Tibial nerve (tissue), 4 donors: ENCODE results near the gene UBXN10. TPM values are rescaled to one million over a fixed set of nuclear protein-coding genes. Genes with fewer than 3 reads are reported as not detected.

Source experiments
- DNase-seq, 2 donors: peaks; one replicate each; pipeline ENCODE4 v3.0.0-alpha.2; 2019; ENCODE audit warnings: low spot score in 2 of 2
- H3K27ac ChIP-seq, 4 donors: fragments of 200-600 bp; sonication (generic) in 3 of 4; one replicate each; pipeline ENCODE4 v1.5.1; 2017 to 2019; ENCODE audit warnings: mild to moderate bottlenecking in 1 of 4
- H3K27me3 ChIP-seq, 2 donors: fragments of 200-600 bp; sonication (generic) in 1 of 2; one replicate each; pipeline versions ENCODE4 v1.5.1 to v1.6.0; 2017 to 2019
- H3K36me3 ChIP-seq, 3 donors: fragments of 200-600 bp; sonication (generic); one replicate each; pipeline ENCODE4 v1.5.1; 2018 to 2019
- H3K4me1 ChIP-seq, 4 donors: fragments of 200-600 bp; sonication (generic) in 3 of 4; one replicate each; pipeline ENCODE4 v1.5.1; 2017 to 2019
- H3K4me3 ChIP-seq, 4 donors: fragments of 200-600 bp; sonication (generic) in 3 of 4; one replicate each; pipeline ENCODE4 v1.5.1; 2017 to 2019; ENCODE audit warnings: mild to moderate bottlenecking in 1 of 4, moderate library complexity in 1 of 4
- H3K9me3 ChIP-seq, 4 donors: fragments of 200-600 bp; sonication (generic) in 3 of 4; one replicate each; pipeline ENCODE4 v1.5.1; 2017 to 2019
- EP300 ChIP-seq, 2 donors: sonication (generic); formaldehyde crosslinking; IDR thresholded peaks; one replicate each; pipeline ENCODE4 v1.6.1; 2017; ENCODE audit warnings: antibody characterized with exemption in 2 of 2, mild to moderate bottlenecking in 1 of 2
- POLR2A ChIP-seq, 2 donors: fragments of 450-650 bp; IDR thresholded peaks; one replicate each; pipeline ENCODE4 v1.6.1; 2017; ENCODE audit warnings: antibody characterized with exemption in 2 of 2, mild to moderate bottlenecking in 2 of 2, moderate library complexity in 2 of 2
- WGBS, 2 donors: methylation state at CpG; one replicate each; pipeline ENCODE4 v1.1.5; 2018; 5-methylcytosine and 5-hydroxymethylcytosine counted together
- total RNA-seq, 4 donors: library from RNA; depleted of rRNA; stranded (reverse); fragments of >200 nt; gene quantifications; one replicate each; pipeline ENCODE4 v1.1.0, GENCODE V29; 2016
- TF ChIP-seq, protein P1 (sequence below), 5 experiments: fragments of 200-600 bp in 3 of 5; fragments of 450-650 bp in 2 of 5; sonication (generic) in 3 of 5; IDR thresholded peaks; one replicate each; pipeline ENCODE4 v1.5.1; 2016 to 2019; ENCODE audit warnings: antibody characterized with exemption in 5 of 5, mild to moderate bottlenecking in 3 of 5, moderate library complexity in 2 of 5

The UBXN10 gene
- total RNA-seq, 4 donors from 2014 or later = under 0.01 to 0.84 (median 0.41) TPM

DNA sequence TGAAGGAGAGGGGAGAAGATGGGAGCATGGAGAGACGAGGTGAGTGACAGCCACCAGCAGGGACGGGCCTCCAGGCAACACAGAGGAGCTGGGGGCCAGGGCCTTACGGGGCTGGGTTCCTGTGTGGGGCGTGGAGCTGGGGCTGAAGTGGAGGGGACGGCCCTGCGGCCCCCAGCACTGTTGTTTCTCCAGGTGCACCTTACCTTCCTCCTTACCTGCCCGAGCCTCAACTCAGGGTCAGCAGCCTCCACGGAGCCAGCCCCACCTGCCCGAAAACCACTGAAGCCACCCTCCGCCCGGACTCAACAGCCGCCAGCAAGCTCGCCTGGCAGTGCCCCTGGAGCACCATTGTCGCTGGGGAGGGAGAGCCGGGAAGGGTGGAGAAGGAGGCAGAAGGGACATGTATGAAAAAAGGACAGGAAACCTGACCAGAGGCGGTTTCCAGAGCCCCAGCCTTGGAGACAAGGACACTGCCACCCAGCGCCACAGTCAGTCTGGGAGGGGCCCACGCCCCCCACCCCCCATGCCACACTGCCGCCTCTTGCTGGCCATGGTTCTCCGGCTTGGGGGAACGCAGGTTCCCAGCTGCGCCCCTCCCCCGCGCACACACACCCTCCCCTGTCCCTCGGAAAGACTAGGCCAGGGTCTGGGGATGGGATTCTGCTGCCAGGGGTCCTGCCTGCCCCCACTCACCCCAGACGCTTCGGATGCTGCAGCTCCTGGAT lies 36.1 kb upstream of the UBXN10 start:
- 81 to 82% methylated on average over 20 to 26 of the region's 27 CpGs for WGBS, 2 donors
- TF ChIP-seq EP300 (IDR thresholded peaks at IDR 0.05) (no peak), POLR2A (IDR thresholded peaks at IDR 0.05) (no peak)
- TF ChIP-seq, protein P1, sequence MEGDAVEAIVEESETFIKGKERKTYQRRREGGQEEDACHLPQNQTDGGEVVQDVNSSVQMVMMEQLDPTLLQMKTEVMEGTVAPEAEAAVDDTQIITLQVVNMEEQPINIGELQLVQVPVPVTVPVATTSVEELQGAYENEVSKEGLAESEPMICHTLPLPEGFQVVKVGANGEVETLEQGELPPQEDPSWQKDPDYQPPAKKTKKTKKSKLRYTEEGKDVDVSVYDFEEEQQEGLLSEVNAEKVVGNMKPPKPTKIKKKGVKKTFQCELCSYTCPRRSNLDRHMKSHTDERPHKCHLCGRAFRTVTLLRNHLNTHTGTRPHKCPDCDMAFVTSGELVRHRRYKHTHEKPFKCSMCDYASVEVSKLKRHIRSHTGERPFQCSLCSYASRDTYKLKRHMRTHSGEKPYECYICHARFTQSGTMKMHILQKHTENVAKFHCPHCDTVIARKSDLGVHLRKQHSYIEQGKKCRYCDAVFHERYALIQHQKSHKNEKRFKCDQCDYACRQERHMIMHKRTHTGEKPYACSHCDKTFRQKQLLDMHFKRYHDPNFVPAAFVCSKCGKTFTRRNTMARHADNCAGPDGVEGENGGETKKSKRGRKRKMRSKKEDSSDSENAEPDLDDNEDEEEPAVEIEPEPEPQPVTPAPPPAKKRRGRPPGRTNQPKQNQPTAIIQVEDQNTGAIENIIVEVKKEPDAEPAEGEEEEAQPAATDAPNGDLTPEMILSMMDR (IDR thresholded peaks at IDR 0.05) = no peak
- Histone ChIP-seq H3K4me1 (peaks cover 0 to 23% (median 10%) of the 10 kb centered on the region in 4 donors), H3K27me3 (no peaks in the 10 kb centered on the region), H3K36me3 (no peaks in the 10 kb centered on the region), H3K9me3 (no peaks in the 10 kb centered on the region), H3K4me3 (no peak overlapping the region), H3K27ac (no peak overlapping the region)
- DNase-seq = no peak

DNA sequence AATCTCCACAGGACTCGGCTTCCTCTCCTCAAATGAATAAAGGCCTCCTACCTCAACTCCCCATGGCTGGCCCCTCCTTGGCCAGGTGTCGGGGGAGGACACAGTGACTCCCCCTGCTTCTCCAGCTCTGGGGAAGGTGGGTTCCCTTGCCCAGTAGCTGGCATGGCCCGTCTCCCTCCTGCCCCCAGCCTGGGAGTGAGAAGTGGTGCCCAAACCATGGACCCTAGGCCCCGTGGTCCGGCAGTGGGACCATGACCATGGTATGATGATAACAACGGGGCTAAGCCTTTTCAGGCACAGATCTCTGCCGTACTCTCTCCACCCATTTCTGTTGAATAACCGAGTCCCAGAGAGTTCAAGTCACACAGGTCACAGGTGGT lies 35.6 kb upstream of the UBXN10 start:
- Histone ChIP-seq H3K27ac (no peak overlapping the region), H3K36me3 (no peaks in the 10 kb centered on the region), H3K4me1 (peaks cover 0 to 25% (median 10%) of the 10 kb centered on the region in 4 donors), H3K4me3 (no peak overlapping the region), H3K27me3 (no peaks in the 10 kb centered on the region), H3K9me3 (no peaks in the 10 kb centered on the region)
- WGBS, 2 donors = 83 to 86% methylated on average over 8 of the region's 8 CpGs
- no peak for DNase-seq
- TF ChIP-seq POLR2A (IDR thresholded peaks at IDR 0.05) (no peak), EP300 (IDR thresholded peaks at IDR 0.05) (no peak)
- TF ChIP-seq, protein P1 (IDR thresholded peaks at IDR 0.05) = no peak

- Histone ChIP-seq H3K27me3 (no peaks in the 10 kb centered on the region), H3K4me3 (no peak overlapping the region), H3K9me3 (no peaks in the 10 kb centered on the region), H3K4me1 (peaks cover 0 to 25% (median 10%) of the 10 kb centered on the region in 4 donors), H3K36me3 (no peaks in the 10 kb centered on the region), H3K27ac (no peak overlapping the region)
- WGBS, 2 donors = 82 to 91% methylated on average over 6 of the region's 6 CpGs
- no peak for DNase-seq
- TF ChIP-seq POLR2A (IDR thresholded peaks at IDR 0.05) (no peak), EP300 (IDR thresholded peaks at IDR 0.05) (no peak)
- TF ChIP-seq, protein P1 (IDR thresholded peaks at IDR 0.05) = no peak
Observed at GRCh38 chr1:20150969-20151368, 34.9 kb upstream of the UBXN10 start.

GRCh38 chr1:20151906-20152598 lies 33.8 kb upstream of the UBXN10 start:
- H3K4me3 ChIP-seq = peak overlapping the region in 2 of 4 donors; percentile 36 to 46
- DNase-seq = peak; percentile 54 to 75
- H3K36me3 ChIP-seq = no peaks in the 10 kb centered on the region
- TF ChIP-seq, protein P1 (IDR thresholded peaks at IDR 0.05) = peak; percentile 89 to 96 (median 94)
- TF ChIP-seq POLR2A (IDR thresholded peaks at IDR 0.05) = no peak
- H3K27me3 ChIP-seq = no peaks in the 10 kb centered on the region
- H3K4me1 ChIP-seq = peaks cover 0 to 25% (median 10%) of the 10 kb centered on the region in 4 donors
- 5 to 7% methylated on average over 17 to 18 of the region's 29 CpGs for WGBS, 2 donors
- H3K9me3 ChIP-seq = no peaks in the 10 kb centered on the region
- peak overlapping the region in 1 of 4 donors; percentile 52 for H3K27ac ChIP-seq

DNA sequence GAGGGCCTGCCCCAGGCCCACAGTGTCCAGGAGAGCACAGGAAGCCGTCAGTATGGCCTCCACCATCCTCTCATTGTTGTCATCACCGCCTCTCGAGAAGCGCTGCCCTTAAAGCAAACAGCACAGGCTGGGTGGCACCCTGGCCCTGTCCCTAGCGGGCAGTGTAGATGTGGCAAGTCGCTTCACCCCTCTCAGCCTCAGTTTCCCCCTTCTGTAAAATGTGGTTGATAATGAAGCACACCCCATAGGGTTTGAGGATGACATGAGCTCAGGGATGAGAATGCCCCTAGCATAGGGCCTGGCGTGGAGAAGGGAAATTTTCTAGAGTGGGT lies 33.3 kb upstream of the UBXN10 start:
- TF ChIP-seq, protein P1 (IDR thresholded peaks at IDR 0.05) = peak in 1 of 5 experiments; percentile 5
- no peak for TF ChIP-seq EP300 (IDR thresholded peaks at IDR 0.05)
- TF ChIP-seq POLR2A (IDR thresholded peaks at IDR 0.05) = no peak
- Histone ChIP-seq H3K27me3 (no peaks in the 10 kb centered on the region), H3K27ac (peak overlapping the region in 1 of 4 donors; percentile 52), H3K4me3 (peak overlapping the region in 1 of 4 donors; percentile 46), H3K4me1 (peaks cover 0 to 25% (median 10%) of the 10 kb centered on the region in 4 donors), H3K9me3 (peaks cover 0 to 4% (median 0%) of the 10 kb centered on the region in 4 donors), H3K36me3 (no peaks in the 10 kb centered on the region)
- no peak for DNase-seq
- WGBS, 2 donors = 53 to 76% methylated on average over 7 of the region's 7 CpGs
